HG02870 (cell line): ENCODE data around the gene DCLK1.

Experiments used
- ATAC-seq: cut with Tn5 transposase; IDR thresholded peaks from one replicate; pipeline ENCODE4 v1.9.1; 2021; ENCODE audit warnings: mild to moderate bottlenecking, moderate library complexity; ENCODE audit not compliant: unreplicated experiment

DCLK1 gene

DNA sequence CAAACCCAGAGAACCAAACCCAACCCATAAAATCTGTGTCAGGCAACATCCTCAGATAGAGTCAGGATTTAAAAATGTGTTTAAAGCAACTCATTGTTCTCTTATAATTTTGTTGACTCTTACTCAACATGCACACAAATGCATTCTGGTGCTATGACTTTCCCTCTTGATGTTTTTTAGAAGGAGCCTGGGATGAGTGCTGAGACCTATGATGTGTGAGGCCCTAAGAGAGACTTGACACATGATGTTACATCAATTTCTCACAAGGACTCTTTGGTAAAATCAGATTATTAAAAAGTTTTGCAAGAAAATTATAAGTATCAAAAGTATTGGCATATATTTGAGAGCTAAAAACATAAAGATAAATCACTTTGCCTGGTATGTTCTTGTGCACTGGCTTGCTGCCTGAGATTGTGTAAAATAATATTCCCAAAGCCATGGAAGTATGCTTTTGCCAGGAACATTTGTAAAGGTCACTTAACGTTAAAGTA is 173.9 kb downstream of the DCLK1 start:
- ATAC-seq = no peak

DNA sequence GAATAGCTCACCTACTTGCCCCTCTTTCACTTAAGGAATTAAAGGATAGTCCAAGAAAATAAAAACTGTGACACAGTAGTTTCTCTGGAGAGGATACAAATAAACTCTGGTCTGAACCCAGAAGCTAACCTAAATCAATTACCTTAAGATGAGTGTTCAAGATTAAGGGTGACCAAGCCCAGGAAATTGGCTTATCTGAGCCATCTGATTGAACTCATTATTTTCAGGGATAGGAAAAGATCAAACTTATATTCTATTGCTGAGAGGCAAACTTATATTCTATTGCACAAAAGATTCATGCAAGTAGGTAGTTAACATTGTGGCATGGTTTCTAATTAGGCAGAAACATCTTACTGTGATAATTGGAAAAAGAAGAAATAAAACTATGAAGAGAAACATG is 175.1 kb downstream of the DCLK1 start:
- no peak for ATAC-seq

- no peak for ATAC-seq
Measured at GRCh38 chr13:35954207-35954560, 177.0 kb downstream of the DCLK1 start.

DNA sequence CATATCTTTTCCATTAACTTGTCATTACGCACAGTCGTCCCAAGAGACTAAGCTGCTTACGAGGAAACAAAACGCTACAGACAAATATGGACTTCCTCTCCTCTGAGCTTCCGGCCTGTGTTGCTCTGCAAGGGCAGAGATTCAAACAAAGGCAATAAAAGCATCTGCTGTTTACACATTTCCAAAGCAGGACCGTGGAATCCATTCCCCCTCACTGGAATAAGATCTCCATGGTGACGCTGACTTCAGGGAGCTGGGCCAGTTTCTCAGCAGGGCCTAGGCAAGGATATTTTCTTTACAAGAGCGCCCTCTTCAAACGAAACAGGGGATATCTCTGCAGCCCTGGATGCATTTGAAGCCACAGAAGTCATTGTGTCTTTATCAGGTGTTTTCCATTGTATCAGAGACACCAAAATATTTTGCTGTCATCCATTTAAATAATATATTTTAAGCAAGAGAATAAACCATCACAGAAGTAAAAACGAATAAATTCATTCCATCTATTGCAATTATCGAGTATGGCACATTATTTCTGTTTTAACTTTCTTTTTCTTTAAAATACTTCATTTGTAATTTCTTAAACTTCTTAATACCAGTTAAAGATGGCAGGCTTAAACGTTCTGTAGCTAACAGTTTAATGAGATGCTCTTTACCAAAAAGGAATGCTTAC is 177.5 kb downstream of the DCLK1 start:
- ATAC-seq = no peak

GRCh38 chr13:35947315-35947714 is 183.9 kb downstream of the DCLK1 start:
- ATAC-seq = no peak

DNA sequence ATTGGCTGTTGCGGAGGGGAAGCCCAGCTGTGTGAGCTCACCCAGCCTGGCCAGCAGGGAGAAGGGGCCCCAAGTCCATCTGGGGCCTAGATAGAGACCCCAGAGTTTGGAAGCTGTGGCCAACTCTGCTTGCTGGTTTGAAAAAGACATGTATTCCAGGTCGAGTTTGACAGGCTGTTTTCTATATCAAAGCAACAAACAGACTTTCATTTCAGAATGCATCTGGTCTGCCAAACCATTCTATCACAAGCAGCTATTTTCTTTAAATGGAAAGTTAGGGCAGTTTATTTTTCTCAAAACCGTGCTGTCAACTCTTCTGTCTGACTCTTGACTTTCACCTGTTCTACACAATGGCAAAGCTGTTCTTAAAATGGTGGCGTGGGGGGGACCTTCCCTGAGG is 185.8 kb downstream of the DCLK1 start:
- ATAC-seq = no peak

- ATAC-seq = no peak
Measured at GRCh38 chr13:35941374-35941773, 189.8 kb downstream of the DCLK1 start.

DNA sequence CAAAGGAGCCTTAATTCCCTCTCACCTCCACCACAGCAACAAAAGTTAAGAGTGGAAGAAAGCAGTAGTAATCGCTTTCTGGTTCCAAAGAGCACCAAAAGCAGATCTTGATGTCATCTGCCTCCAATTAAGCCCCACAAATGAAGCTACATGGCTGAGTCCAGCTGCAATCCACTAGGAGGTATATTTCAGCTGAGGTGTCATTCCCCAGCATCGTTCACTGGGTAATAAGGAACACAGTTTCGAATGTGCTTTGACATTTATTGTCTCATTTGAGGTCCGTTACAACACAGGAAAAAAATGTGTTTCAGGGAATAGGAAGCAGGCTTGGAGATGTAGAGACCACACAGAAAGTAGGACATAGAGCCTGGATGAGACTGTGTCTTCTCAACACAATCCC is 190.4 kb downstream of the DCLK1 start:
- ATAC-seq = no peak

DNA sequence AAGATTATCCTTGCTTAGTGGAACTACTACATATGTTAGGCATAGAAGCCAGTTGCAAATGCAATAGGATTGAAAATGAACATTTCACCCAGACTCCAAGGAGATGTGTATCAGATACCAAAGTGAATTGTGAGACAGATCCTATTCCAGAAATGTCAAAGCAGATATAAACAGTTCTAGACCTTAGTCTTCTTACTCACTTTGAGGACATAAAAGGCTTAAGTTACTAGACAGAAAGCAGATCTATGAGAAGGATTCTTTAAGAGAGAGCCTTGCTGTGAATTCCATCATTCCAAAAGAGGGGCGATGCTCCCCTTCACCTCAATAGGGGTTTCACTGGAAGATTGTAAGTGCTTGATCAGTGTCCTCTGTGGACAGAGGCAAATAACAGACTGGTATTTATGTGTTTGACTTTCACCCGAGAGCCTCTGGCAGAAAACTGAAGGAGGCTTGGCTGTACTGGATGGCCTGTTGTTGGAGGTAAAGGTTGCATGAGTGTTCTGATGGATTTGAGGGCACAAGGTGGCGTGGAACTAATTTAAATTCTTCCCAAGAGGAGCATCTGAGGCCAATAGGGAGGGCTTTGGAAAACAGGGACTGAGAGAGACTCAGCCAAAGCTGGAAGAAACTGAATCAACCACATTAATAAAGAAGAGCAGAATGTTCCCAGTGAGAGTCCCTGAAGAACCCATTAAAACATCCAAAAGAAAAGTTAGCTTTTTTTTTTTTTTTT is 194.8 kb downstream of the DCLK1 start:
- no peak for ATAC-seq

DNA sequence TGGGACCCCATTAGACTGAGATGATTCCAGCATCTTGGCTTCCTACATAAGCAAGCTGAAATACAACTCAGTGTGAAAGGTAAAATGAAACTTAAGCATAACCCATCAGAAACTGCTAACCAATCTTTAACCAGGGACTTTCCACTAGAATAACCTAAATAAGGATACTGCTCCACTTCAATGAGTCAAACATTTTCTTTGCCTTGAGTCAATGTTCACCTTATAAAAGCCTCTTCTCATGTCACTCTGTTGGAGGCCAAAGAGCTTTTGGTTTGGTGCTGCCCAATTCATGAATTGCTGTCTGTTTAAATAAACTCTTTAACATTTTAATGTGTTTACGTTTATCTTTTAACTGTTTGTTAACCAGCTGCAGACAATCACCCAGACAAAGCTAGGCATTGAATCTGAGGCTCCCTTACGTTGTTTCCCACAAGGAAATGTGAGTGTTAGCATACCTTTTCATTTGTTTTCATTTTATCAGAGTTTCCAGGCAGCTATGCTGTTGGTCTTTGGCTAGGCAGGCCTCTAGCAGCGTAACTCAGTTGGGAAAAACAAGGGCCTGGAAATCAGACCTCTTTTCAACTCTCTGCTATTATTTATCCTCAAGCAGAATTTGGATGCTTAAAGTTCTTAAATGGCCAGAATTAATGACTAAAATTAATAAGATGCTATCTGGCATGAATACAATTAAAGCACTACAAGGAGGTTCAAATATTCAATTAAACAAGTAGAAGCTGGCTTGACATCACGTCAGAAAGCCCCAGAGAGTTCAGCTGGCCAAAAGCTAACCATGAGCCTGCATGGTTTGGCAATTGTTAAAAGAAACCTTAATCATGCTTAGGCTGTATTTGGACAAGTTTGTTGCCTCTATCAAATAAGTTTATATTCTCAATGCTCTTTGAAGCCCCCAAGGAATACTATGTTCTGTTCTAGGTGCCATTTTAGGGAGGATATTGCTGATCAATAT is 200.2 kb downstream of the DCLK1 start:
- peak; percentile 59 for ATAC-seq

DNA sequence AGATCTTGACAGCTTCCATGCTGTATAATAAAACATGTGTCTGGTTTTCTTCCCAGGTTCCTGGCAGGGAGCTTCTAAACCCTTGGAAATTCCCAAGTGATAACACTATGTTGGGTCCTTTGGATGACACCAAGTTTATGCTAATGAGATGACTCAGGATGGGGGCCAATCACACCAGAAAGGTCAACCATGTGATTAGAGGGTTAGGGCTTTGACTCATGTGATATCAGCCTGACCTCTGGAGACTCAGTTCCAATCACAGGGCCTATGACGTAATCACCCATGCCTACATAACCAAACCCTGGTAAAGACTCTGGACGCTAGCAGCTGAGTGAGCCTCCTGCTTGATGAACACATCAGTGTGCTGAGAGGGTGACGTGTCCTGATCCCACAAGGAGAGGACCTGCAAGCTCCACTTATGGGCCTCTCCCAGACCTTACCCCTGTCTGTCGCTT is 203.6 kb downstream of the DCLK1 start:
- ATAC-seq = no peak

DNA sequence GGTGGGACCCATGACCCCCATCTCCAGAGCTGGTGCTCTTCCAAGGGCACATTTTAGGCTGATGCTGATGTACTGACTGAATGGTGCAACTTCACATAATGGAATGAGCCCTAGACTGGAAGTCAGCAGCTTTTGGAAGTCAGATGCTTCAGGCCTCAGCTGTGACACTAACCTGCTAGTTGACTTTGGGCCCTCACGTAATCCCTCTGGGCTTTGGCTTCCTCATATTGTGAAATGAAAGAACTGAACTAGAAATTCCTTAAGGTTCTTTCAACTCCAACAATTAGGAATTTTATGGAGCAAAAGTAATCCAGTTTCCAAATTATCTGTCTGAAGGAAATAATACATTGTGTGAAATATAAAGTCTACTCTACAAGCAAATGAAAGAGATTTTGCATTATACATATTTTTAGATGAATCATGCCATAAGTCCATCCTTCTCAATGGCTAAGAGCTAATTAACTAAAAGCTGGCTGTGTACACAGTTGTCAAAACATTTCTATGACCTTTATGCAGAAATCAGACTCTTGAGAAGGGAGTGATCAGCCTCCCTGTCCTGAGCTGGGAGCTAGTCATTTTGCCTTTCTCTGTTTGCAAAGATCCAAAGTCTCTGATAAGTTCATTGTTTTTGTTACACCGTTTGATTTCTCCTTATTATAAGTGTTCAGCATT is 204.2 kb downstream of the DCLK1 start:
- ATAC-seq = no peak

DNA sequence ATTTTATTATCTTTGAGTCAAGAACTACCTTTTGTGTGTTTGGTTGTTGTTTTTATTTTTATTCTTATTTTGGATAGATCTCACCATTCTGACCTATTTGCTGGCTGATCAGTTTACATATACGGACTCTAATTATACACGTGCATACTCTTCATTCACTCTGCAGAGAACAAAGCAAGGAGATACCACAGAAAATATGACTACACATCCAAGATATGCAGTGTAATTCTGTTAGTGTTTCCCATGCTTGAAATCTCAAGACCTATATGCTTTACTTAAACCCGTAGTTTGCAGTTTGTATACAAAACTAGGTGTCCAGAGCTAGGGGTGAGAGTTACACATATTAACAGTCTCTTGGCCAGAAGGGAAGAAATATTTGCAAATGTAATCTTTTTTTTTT is 205.5 kb downstream of the DCLK1 start:
- ATAC-seq = no peak

DNA sequence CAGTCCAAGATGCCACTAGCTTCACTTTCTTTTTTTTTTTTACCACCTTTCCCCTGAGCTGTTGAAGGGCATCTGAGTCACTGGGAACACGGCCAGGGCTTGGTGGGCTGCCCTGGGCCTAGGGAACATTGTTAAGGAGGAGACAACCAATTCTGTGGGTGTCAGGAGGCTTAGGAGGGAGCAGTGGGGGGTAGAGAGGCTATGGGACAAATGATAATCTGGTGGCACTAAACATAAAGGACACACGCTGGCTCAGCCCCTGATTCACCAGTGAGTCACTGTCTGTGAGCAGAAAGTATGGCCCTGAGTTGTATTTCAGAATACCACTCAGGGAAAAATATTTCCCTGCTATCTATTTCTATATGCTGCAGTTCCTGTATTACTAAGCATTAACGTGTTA is 207.8 kb downstream of the DCLK1 start:
- no peak for ATAC-seq

DNA sequence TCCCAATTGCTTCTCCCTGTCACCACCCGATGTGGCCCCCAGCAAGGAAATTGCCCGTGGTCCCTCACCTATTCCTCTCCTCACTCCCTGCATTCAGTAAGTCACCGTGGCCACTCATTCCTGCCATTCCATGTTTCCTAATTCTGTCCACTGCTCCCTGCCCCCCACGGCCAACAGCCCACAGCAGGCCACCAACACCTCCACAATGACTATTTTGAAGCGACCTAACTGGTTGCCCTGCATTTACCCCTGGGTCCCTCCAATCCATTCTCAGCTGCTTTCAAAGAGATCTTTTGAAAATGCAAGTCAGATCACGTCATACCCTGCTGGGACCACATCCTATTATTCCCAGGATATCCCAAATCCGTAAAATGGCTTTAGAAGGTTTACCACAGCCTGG is 210.4 kb downstream of the DCLK1 start:
- ATAC-seq = no peak

GRCh38 chr13:35917942-35918645 is 213.1 kb downstream of the DCLK1 start:
- no peak for ATAC-seq

- ATAC-seq = peak; percentile 40
Measured at GRCh38 chr13:35917252-35917941, 213.8 kb downstream of the DCLK1 start.

DNA sequence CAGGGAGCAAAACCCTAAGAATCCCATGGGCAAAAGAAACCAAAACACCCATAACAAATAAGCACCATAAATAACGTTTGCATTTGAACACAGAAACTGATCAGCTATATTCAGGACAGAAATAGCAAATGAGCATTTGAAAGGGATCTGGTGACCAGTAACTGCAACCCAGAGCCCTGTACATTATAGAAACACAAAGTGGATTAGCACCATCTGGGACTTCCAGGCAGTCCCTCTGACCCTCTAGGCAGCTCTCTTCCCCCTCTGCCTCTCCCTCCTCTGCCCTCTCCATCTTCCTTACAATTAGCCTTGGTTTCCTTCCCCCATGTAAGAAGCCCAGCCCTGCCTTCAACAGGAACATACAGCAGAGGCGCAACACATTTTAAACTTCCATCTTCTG is 215.0 kb downstream of the DCLK1 start:
- no peak for ATAC-seq

- no peak for ATAC-seq
Measured at GRCh38 chr13:35914662-35915061, 216.5 kb downstream of the DCLK1 start.

DNA sequence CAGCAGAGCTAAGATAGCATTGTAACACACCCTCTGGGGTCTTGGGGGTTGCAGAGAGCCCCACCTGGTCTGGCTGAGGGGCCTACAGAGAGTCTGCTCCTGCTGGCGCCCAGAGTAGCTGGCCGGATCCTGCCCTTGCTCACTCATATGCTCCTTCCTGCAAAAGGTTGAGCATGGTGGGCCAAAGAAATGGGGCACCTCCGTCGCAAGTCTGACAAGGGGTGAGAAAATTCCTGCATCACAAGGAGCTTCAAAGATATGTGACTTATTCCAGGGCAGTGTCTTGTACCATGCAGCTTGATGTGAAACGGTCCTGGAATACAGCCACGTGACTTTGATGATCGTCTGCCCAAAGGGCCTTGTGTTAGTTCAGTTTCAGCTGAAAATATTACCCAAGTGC is 218.3 kb downstream of the DCLK1 start:
- no peak for ATAC-seq
